OCI-LY7 (cell line): ENCODE data around the gene KBTBD13. TPM values are rescaled to one million over a fixed set of nuclear protein-coding genes. Genes with fewer than 3 reads are reported as not detected.

ENCODE experiments used
- BruUV-seq: library from RNA; stranded (reverse); fragments of 400-500 nt; replicated peaks from 2 replicates; lab custom pipeline; 2021; lab: Mats Ljungman, UMichigan
- CTCF ChIA-PET: fragments of 300-600 bp; sonication (Branson Sonifier 250); formaldehyde crosslinking; loops from one replicate; lab custom pipeline; 2022; ENCODE audit warnings: antibody characterized with exemption; ENCODE audit not compliant: unreplicated experiment; lab: Charles Lee
- POLR2A ChIA-PET: fragments of 300-600 bp; sonication (Branson Sonifier 250); formaldehyde crosslinking; loops from one replicate; lab custom pipeline; 2022; ENCODE audit warnings: antibody characterized with exemption; lab: Charles Lee
- DNase-seq: peaks from one replicate; pipeline ENCODE4 v3.0.0-alpha.2; 2015; ENCODE audit warnings: low spot score
- H2AFZ ChIP-seq: fragments of 200-600 bp; sonication (generic), shearing (Covaris generic); 2 replicates; pipeline ENCODE4 v1.6.1; 2014; ENCODE audit warnings: mild to moderate bottlenecking, antibody characterized with exemption, low read length, moderate library complexity
- H3K27ac ChIP-seq: fragments of 200-600 bp; sonication (generic); 2 replicates; pipeline ENCODE4 v1.5.1; 2014; ENCODE audit warnings: mixed run types, low read depth, mild to moderate bottlenecking, moderate library complexity, low read length, inconsistent platforms; ENCODE audit not compliant: poor library complexity, severe bottlenecking
- H3K36me3 ChIP-seq: fragments of 200-600 bp; sonication (generic); 2 replicates; pipeline ENCODE4 v1.6.1; 2014; ENCODE audit warnings: mild to moderate bottlenecking, antibody characterized with exemption, low read length, moderate library complexity, mixed read lengths; ENCODE audit not compliant: insufficient read depth
- H3K4me1 ChIP-seq: fragments of 200-600 bp; sonication (generic); 2 replicates; pipeline ENCODE4 v1.5.1; 2014; ENCODE audit warnings: mild to moderate bottlenecking, low read length; ENCODE audit not compliant: insufficient read depth, poor library complexity, severe bottlenecking
- H3K4me2 ChIP-seq: fragments of 200-600 bp; sonication (generic); 2 replicates; pipeline ENCODE4 v1.6.1; 2014; ENCODE audit warnings: mild to moderate bottlenecking, low read length
- H3K4me3 ChIP-seq: fragments of 200-600 bp; sonication (generic); 2 replicates; pipeline ENCODE4 v1.5.1; 2014; ENCODE audit warnings: mild to moderate bottlenecking, low read depth, low read length; ENCODE audit not compliant: poor library complexity, severe bottlenecking
- H3K79me2 ChIP-seq: fragments of 200-600 bp; sonication (generic); 2 replicates; pipeline ENCODE4 v1.6.1; 2016; ENCODE audit warnings: low read depth, mild to moderate bottlenecking, low read length, moderate library complexity, mixed read lengths; ENCODE audit not compliant: insufficient read depth
- H3K9me2 ChIP-seq: fragments of 200-600 bp; sonication (generic); 2 replicates; pipeline ENCODE4 v1.6.1; 2016; ENCODE audit warnings: mild to moderate bottlenecking, low read length, mixed read lengths; ENCODE audit not compliant: insufficient read depth
- H3K9me3 ChIP-seq: fragments of 200-600 bp; sonication (generic); 2 replicates; pipeline ENCODE4 v1.6.1; 2014; ENCODE audit warnings: mild to moderate bottlenecking, mixed run types, low read length, mixed read lengths
- H4K20me1 ChIP-seq: fragments of 200-600 bp; sonication (generic); 2 replicates; pipeline ENCODE4 v1.6.1; 2014; ENCODE audit warnings: mild to moderate bottlenecking, antibody characterized with exemption, low read length, moderate library complexity, mixed read lengths; ENCODE audit not compliant: insufficient read depth
- EZH2phosphoT487 ChIP-seq: fragments of 200-600 bp; sonication (generic); IDR thresholded peaks from 2 replicates; pipeline ENCODE4 v1.6.1; 2018; ENCODE audit warnings: low read depth, borderline replicate concordance, mild to moderate bottlenecking, mixed run types, antibody characterized with exemption, low read length, moderate library complexity, mixed read lengths
- intact Hi-C: fragments of 100-400 bp; cut with micrococcal nuclease; formaldehyde crosslinking; loops from one replicate; pipeline ENCODE4 v1.10.0; 2022; ENCODE audit not compliant: unreplicated experiment
- total RNA-seq, 2 experiments: library from RNA; depleted of rRNA in 1 of 2; stranded (reverse); fragments of >200 nt in 1 of 2; shearing (Covaris generic) in 1 of 2; gene quantifications; 2 replicates each; pipeline ENCODE4 v1.2.3, GENCODE V29; 2014 to 2022
- TF ChIP-seq, protein P1 (sequence below): fragments of 200-600 bp; sonication (generic); conservative IDR thresholded peaks from 2 replicates; pipeline ENCODE4 v1.5.1; 2014; ENCODE audit warnings: mild to moderate bottlenecking, antibody characterized with exemption, low read length, moderate library complexity, mixed read lengths

The KBTBD13 gene
- total RNA-seq, 2 experiments from 2014 or later, result not detected

DNA sequence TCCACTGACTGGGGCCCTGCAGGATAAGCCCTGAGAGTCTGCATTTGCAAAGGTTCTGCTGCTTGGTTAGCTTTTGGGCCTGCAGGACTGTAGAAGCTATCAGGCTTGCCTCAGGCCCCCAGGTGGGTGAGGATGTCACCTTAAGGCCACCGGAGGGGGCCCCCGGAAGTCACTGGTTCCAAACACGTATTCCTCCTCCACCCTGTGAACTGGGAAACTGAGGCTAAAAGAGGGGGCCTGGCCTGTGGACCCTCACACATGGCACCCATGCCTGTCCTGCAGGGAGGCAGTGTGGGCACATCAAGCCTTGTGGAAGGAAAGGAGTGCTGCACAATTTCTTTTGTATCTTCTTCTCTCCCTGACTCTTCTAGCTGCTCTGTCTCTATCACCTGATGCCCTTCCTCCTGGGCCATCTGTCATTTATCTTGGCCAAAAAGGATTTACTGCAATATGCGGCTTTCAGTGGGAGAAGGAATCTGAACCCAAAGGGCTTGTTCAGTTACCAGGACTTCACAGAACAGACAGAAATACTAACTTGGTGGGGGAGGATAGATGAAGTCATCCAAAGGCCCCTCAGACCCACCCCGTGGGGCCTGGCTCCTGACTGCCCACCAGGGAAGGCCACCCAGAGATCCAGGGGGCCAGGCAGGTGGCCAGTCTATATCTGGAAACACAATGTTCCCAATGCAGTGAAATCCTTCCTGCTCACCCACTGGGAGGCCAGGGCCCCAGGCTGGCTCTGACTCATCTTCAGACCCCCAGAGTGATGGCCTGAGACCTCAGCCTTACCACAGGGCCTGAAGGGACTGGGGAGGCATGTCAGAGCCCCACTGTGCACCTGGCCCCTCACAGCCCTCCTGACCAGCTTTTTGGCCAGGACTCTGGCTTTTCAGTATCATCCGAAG, 20.2 kb downstream of the KBTBD13 start:
- POLR2A ChIA-PET, result no interaction called here
- BruUV-seq, result no TSS peak

GRCh38 chr15:65097651-65098263, 21.2 kb downstream of the KBTBD13 start:
- Histone ChIP-seq H3K36me3 (peaks cover 43% of the 10 kb centered on the region), H3K9me3 (no peaks in the 10 kb centered on the region), H3K4me2 (no peak overlapping the region), H2AFZ (no peak overlapping the region), H3K4me1 (no peaks in the 10 kb centered on the region), H3K27ac (no peak overlapping the region), H3K9me2 (no peaks in the 10 kb centered on the region), H4K20me1 (no peaks in the 10 kb centered on the region), H3K79me2 (no peaks in the 10 kb centered on the region), H3K4me3 (no peak overlapping the region)
- ChIA-PET CTCF (no interaction called here), POLR2A (no interaction called here)
- DNase-seq, result no peak
- TF ChIP-seq EZH2phosphoT487, result no peak
- TF ChIP-seq, protein P1, sequence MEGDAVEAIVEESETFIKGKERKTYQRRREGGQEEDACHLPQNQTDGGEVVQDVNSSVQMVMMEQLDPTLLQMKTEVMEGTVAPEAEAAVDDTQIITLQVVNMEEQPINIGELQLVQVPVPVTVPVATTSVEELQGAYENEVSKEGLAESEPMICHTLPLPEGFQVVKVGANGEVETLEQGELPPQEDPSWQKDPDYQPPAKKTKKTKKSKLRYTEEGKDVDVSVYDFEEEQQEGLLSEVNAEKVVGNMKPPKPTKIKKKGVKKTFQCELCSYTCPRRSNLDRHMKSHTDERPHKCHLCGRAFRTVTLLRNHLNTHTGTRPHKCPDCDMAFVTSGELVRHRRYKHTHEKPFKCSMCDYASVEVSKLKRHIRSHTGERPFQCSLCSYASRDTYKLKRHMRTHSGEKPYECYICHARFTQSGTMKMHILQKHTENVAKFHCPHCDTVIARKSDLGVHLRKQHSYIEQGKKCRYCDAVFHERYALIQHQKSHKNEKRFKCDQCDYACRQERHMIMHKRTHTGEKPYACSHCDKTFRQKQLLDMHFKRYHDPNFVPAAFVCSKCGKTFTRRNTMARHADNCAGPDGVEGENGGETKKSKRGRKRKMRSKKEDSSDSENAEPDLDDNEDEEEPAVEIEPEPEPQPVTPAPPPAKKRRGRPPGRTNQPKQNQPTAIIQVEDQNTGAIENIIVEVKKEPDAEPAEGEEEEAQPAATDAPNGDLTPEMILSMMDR, result no peak
- no TSS peak for BruUV-seq
- intact Hi-C loops, result no loop called here

More for the DNA sequence above, 20.2 kb downstream of the KBTBD13 start:
- no peak for TF ChIP-seq EZH2phosphoT487
- TF ChIP-seq, protein P1, result no peak
- Histone ChIP-seq H3K4me2 (no peak overlapping the region), H3K36me3 (peaks cover 41% of the 10 kb centered on the region), H3K27ac (no peak overlapping the region), H2AFZ (no peak overlapping the region), H4K20me1 (no peaks in the 10 kb centered on the region), H3K79me2 (no peaks in the 10 kb centered on the region), H3K9me2 (no peaks in the 10 kb centered on the region), H3K9me3 (no peaks in the 10 kb centered on the region), H3K4me3 (no peak overlapping the region), H3K4me1 (no peaks in the 10 kb centered on the region)
- intact Hi-C loops, result no loop called here
- no peak for DNase-seq
- CTCF ChIA-PET, result no interaction called here
